Subcutaneous abdominal adipose tissue (tissue), 5 donors: Measurements from ENCODE around the gene MT1X.
"Not testable (repeated sequence)": the region's sequence is repeated elsewhere in the genome, so short reads cannot be mapped to it uniquely, and the experiment has no call there.

Experiments used
- H3K27ac ChIP-seq: one replicate; pipeline ENCODE4 v1.7.0; 2013; ENCODE audit warnings: low read depth, mild to moderate bottlenecking, inconsistent platforms, low read length, moderate library complexity
- H3K27me3 ChIP-seq, 5 donors: one replicate each; pipeline ENCODE4 v1.7.0; 2013; ENCODE audit warnings: low read length in 5 of 5, inconsistent platforms in 1 of 5; ENCODE audit not compliant: control insufficient read depth in 5 of 5, insufficient read depth in 4 of 5
- H3K36me3 ChIP-seq, 5 donors: one replicate each; pipeline ENCODE4 v1.7.0; 2013; ENCODE audit warnings: low read length in 5 of 5; ENCODE audit not compliant: control insufficient read depth in 5 of 5, insufficient read depth in 5 of 5
- H3K4me1 ChIP-seq, 5 donors: one replicate each; pipeline ENCODE4 v1.7.0; 2013; ENCODE audit warnings: low read length in 5 of 5, mild to moderate bottlenecking in 3 of 5, moderate library complexity in 1 of 5; ENCODE audit not compliant: control insufficient read depth in 5 of 5, insufficient read depth in 5 of 5
- H3K4me3 ChIP-seq, 5 donors: one replicate each; pipeline ENCODE4 v1.7.0; 2013; ENCODE audit warnings: low read length in 5 of 5, low read depth in 1 of 5
- H3K9ac ChIP-seq, 5 donors: one replicate each; pipeline ENCODE4 v1.7.0; 2013; ENCODE audit warnings: low read length in 5 of 5, mild to moderate bottlenecking in 4 of 5, moderate library complexity in 3 of 5
- H3K9me3 ChIP-seq, 5 donors: one replicate each; pipeline ENCODE4 v1.7.0; 2013; ENCODE audit warnings: low read length in 5 of 5; ENCODE audit not compliant: control insufficient read depth in 5 of 5
- donor health status: healthy.
- donor health status: healthy.
- donor health status: healthy.
- donor health status: healthy.
- donor health status: healthy.

The MT1X gene

DNA sequence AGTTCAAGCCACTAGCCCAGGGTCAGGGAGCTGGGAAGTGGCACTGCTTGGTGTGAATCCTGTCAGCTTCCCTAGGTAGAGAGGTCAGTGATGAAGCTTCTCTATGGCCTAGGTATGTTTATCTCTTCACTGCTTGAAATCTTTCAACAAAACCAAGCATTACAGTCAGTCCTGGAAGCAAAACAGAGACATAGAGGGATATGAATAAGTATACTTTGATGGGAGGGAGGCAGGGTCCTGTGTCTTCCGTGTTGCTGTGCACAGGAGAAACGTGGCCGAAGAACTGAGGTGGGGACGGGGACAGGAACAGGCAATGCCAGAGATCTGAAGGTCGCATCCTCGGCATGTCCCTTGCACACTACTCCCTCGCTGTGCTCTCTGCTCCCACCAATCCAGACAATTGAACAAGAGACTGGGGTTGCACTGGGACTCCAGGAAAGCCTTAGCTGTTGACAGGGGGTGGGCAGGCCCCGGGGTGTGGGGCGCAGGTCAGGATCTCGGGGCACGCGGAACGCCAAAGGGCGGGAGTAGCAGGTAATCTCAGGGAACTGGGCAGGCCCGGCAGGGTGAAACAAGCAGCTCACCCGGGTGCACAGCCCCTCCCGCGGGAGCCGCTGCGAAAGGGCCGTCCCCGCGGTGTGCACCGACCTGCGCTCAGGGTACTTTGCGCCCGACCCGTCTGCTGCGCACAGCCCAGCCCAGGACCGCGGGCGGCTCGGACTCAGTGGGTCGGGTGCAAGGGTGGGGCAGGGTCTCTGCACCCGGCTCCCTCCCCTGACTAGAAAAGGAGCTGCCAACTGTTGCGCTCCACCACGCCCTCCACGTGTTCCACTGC lies 13.0 kb upstream of the MT1X start, which contains the start of gene MT1H:
MT1H (plus strand) TSS at position 810 of the 835 bp plus-strand sequence. CDS start 71 bp downstream, outside the sequence.
- no peaks in the 10 kb centered on the region for H3K9me3 ChIP-seq
- H3K36me3 ChIP-seq = no peaks in the 10 kb centered on the region
- peaks cover 0 to 21% (median 17%) of the 10 kb centered on the region in 5 donors for H3K4me1 ChIP-seq
- no peak within 1 kb of the TSS for H3K9ac ChIP-seq
- H3K27ac ChIP-seq = no peak within 1 kb of the TSS
- no peak within 1 kb of the TSS for H3K4me3 ChIP-seq
- H3K27me3 ChIP-seq = peaks cover 0 to 28% (median 19%) of the 10 kb centered on the region in 5 donors

DNA sequence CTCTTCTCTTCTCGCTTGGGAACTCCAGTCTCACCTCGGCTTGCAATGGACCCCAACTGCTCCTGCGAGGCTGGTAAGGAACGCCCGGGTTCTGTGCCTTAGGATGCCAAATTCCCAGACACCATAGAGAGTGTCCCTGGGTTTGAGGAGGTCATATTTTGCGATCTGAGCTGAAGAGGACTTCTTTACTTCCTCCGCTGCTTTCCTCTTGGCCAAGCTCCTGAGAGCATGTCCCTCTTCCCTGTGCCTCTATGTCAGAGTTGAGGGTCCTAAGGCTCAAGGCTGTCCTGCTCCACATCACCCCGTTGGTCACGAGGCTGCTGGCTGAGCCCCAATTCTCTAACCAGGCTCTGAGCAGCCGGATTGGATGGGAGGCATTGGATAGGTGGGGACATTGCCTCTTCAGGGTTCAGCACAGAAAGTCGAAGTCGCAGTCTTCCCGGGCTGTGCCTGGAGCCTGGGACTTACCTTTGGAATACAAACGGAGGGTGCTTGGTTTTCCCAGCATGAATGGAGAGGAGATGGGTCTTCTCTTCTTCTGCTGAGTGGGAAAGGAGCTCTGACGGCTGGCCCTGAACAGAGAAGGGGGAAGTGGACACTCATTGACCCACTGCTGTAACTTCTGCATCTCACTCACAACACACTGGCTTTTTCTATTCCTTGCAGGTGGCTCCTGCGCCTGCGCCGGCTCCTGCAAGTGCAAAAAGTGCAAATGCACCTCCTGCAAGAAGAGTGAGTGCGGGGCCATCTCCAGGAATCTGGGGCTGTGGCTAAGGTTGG lies 12.2 kb upstream of the MT1X start:
- H3K9ac ChIP-seq = no peak overlapping the region
- no peaks in the 10 kb centered on the region for H3K9me3 ChIP-seq
- no peak overlapping the region for H3K4me3 ChIP-seq
- peaks cover 0 to 21% (median 17%) of the 10 kb centered on the region in 5 donors for H3K4me1 ChIP-seq
- H3K36me3 ChIP-seq = no peaks in the 10 kb centered on the region
- no peak overlapping the region for H3K27ac ChIP-seq
- H3K27me3 ChIP-seq = peaks cover 0 to 28% (median 15%) of the 10 kb centered on the region in 5 donors

DNA sequence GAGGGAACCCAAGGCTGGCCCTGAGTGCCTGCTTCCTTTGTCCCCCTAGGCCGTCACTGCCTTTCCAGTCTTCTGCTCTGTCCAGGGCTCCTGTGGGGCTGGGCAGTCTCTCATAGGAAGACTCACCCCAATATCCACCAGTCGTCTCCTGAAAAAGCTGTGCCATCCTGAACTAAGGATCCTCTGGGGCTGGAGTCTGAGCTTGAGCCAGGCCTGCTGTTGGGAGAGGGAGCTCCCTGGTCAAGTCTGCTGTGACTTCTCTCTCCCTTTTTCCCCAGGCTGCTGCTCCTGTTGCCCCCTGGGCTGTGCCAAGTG lies 11.7 kb upstream of the MT1X start:
- peaks cover 0 to 21% (median 17%) of the 10 kb centered on the region in 5 donors for H3K4me1 ChIP-seq
- H3K36me3 ChIP-seq = no peaks in the 10 kb centered on the region
- no peak overlapping the region for H3K4me3 ChIP-seq
- H3K27ac ChIP-seq = no peak overlapping the region
- no peak overlapping the region for H3K9ac ChIP-seq
- no peaks in the 10 kb centered on the region for H3K9me3 ChIP-seq
- H3K27me3 ChIP-seq = peaks cover 0 to 32% (median 15%) of the 10 kb centered on the region in 5 donors

- not testable (repeated sequence) for H3K9ac ChIP-seq, H3K4me3 ChIP-seq, H3K36me3 ChIP-seq, H3K27ac ChIP-seq, H3K9me3 ChIP-seq
- Histone ChIP-seq H3K27me3 (peaks cover 0 to 36% (median 15%) of the 10 kb centered on the region in 5 donors), H3K4me1 (peaks cover 0 to 25% (median 17%) of the 10 kb centered on the region in 5 donors)
Observed at GRCh38 chr16:56671691-56672090, 10.6 kb upstream of the MT1X start.

DNA sequence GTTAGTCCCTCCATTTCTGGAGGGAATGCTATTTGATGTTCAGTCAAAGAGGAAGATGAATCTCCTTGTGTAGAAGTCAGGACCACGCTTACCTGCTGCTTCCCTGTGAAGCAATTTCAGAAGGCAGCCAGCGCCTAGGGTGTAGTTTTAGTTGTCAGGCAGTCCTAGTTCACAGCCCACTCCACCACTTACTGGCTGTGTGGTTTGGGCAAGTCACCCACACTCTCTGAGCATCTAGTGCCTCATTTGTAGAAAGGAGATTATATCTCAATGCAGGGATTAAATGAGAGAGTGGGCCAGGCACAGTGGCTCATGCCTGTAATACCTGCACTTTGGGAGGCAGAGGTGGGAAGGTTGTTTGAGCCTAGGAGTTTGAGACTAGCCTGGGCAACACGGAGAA lies 10.1 kb upstream of the MT1X start:
- Histone ChIP-seq H3K27me3 (peaks cover 0 to 39% (median 15%) of the 10 kb centered on the region in 5 donors), H3K4me1 (peaks cover 0 to 25% (median 17%) of the 10 kb centered on the region in 5 donors)
- H3K36me3 ChIP-seq, H3K27ac ChIP-seq, H3K4me3 ChIP-seq, H3K9me3 ChIP-seq, H3K9ac ChIP-seq: not testable (repeated sequence)

- Histone ChIP-seq H3K9ac (no peak overlapping the region), H3K27me3 (peaks cover 0 to 35% (median 15%) of the 10 kb centered on the region in 5 donors)
Observed at GRCh38 chr16:56672761-56673536, 9.3 kb upstream of the MT1X start.

DNA sequence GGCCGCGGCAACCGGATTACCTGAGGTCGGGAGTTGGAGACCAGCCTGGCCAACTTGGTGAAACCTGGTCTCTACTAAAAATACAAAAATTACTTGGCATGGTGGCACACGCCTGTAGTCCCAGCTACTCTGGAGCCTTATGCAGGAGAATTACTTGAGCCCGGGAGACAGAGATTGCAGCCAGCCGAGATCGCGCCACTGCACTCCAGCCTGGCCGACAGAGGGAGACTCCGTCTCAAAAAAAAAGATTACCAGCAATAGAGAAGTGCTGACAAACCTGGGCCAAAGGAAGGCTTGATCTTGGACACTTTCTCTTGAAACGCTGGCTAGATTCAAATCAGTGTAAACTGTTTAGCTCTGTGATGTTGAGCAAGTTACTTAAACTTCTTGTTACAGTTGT lies 8.3 kb upstream of the MT1X start:
- H3K4me3 ChIP-seq = no peak overlapping the region
- peaks cover 0 to 14% (median 8%) of the 10 kb centered on the region in 5 donors for H3K4me1 ChIP-seq
- no peak overlapping the region for H3K9ac ChIP-seq
- no peaks in the 10 kb centered on the region for H3K9me3 ChIP-seq
- no peaks in the 10 kb centered on the region for H3K36me3 ChIP-seq
- H3K27ac ChIP-seq = no peak overlapping the region
- H3K27me3 ChIP-seq = peaks cover 0 to 30% (median 6%) of the 10 kb centered on the region in 5 donors

More at GRCh38 chr16:56672761-56673536, 9.3 kb upstream of the MT1X start:
- Histone ChIP-seq H3K9me3 (no peaks in the 10 kb centered on the region), H3K36me3 (no peaks in the 10 kb centered on the region), H3K27ac (no peak overlapping the region), H3K4me3 (no peak overlapping the region), H3K4me1 (peaks cover 0 to 19% (median 12%) of the 10 kb centered on the region in 5 donors)

- not testable (repeated sequence) for H3K9ac ChIP-seq, H3K27ac ChIP-seq, H3K4me1 ChIP-seq, H3K9me3 ChIP-seq, H3K4me3 ChIP-seq, H3K36me3 ChIP-seq
- H3K27me3 ChIP-seq = peaks cover 0 to 24% (median 4%) of the 10 kb centered on the region in 5 donors
Observed at GRCh38 chr16:56674570-56674969, 7.7 kb upstream of the MT1X start.

DNA sequence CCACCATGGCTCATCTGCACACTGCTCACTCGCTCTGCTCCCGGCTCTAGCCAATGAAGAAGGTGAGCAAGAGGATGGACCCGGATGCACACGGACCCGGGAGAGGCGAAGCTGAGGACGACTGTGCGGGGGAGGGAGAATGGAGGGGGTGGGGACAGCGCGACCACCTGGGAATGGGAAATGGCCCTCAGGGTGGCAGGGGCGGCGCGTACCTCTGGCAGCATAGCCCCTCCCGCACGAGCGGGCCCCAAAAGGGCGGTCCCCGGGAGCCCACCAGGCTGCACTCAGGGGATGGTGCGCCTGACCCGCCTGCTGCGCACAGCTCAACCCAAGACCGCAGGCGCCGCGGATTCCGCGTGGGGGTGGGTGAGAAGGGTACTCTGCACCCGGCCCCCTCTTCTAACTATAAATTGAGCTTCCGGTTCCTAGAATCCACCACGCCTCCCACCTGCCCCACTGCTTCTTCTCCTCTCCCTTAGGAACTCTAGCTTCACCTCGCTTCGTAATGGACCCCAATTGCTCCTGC lies 6.5 kb upstream of the MT1X start:
- Histone ChIP-seq H3K27me3 (peaks cover 0 to 16% (median under 1%) of the 10 kb centered on the region in 5 donors), H3K9ac (no peak overlapping the region), H3K4me3 (no peak overlapping the region)

More for the DNA sequence above, 6.5 kb upstream of the MT1X start:
- Histone ChIP-seq H3K27ac (no peak overlapping the region), H3K9me3 (no peaks in the 10 kb centered on the region), H3K4me1 (peaks cover 0 to 4% (median under 1%) of the 10 kb centered on the region in 5 donors), H3K36me3 (no peaks in the 10 kb centered on the region)
